Stimulated activated naive B cell treated with anti-CD40 and anti-IgM and Interleukin-4, amounts not matched to agents 10 μg/mL and 1 μg/mL and 100 μg/mL, for 72 hours (primary cell): ENCODE results near the gene PTPN5.

Source experiments
- ATAC-seq, 2 donors: fragments of 150-1000 bp; cut with Tn5 transposase; replicated peaks; 2 replicates each; pipeline ENCODE4 v1.10.0; 2021; ENCODE audit warnings: moderate library complexity in 1 of 2
- DNase-seq: peaks from one replicate; pipeline ENCODE4 v3.0.0; 2021
- H3K27ac Mint-ChIP-seq: one replicate; pipeline ENCODE4 v1.8.0; 2022; ENCODE audit warnings: mild to moderate bottlenecking, mixed read lengths
- H3K27me3 Mint-ChIP-seq, 2 donors: one replicate each; pipeline ENCODE4 v1.8.0; 2022; ENCODE audit warnings: mixed read lengths in 2 of 2
- H3K36me3 Mint-ChIP-seq, 2 donors: one replicate each; pipeline ENCODE4 v1.8.0; 2022; ENCODE audit warnings: mixed read lengths in 2 of 2, mild to moderate bottlenecking in 1 of 2
- H3K4me1 Mint-ChIP-seq, 2 donors: one replicate each; pipeline ENCODE4 v1.8.0; 2022; ENCODE audit warnings: mixed read lengths in 2 of 2, mild to moderate bottlenecking in 1 of 2
- H3K4me3 Mint-ChIP-seq, 2 donors: one replicate each; pipeline ENCODE4 v1.8.0; 2022; ENCODE audit warnings: mild to moderate bottlenecking in 2 of 2, mixed read lengths in 2 of 2, moderate library complexity in 1 of 2
- H3K9me3 Mint-ChIP-seq, 2 donors: one replicate each; pipeline ENCODE4 v1.8.0; 2022; ENCODE audit warnings: mixed read lengths in 2 of 2, mild to moderate bottlenecking in 1 of 2

The PTPN5 gene

DNA sequence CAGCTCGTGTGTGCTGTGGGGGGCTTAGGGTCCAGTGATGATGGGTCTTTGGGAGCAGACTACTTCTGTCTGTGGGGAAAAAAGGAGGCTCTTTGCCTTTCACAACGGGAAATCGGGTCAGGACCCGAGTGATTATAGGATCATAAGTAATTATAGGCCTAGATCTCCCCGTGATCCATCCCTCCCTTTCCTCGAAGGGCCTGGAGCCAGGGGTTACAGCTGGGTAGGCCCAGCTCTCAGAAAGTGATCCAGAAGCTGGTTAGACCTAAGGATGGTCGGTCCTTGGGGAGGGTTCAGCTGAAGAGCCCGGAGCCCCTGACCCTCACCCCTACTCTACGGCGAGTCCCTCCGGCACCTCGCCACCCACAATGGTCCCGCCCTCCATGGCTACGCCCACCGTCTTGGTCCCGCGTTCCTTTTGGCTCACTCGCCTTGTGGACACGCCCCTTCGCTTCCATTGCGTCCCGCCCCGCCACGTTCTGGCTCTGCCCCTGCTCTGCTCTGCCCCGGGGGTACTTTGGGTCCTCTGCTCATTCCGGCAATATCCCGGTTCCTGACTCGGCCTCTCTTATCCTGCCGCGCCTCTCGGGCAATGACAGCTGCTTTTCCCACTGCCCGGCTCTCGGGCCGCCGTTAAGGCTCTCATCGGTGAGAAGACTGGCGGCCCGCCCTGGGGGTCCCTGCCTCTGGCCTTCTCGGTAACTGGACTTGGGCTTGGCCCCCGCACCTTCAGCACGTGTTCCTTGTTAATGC, 70.6 kb downstream of the PTPN5 start:
- H3K27ac Mint-ChIP-seq, result no peak overlapping the region

DNA sequence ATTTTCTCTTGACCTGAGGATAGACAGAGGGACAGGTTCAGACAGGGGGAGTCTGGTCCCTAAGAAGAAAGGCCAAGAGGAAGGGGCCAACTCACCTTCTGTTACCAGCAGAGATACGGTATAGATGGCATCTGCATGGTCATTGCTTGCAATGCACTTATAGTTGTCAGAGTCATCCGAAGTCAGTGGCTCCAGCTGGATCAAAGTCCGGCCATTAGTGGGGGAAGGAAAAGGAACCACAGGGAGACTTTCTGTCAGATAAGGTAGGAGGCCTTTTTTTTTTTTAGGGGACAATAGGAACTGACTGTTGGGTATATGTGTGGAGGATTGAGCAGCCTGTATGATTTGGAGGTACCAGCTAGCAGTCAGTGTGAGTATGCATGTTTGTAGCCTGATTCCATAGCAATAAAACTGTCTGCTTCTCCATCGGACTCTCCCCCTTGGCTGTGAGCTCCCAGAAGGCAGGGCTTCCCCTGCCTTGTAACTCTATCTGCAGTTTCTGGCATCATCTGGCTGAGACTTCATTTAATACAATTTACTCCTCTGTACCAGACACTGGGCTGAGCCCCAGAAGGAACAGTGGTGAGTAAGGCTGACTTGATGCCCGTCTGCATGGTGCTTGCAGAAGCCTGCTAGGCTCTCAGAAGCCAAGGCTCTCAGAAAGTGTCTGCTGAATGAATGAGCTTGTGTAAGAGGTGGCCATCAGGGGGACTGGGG, 71.3 kb downstream of the PTPN5 start:
- DNase-seq (no peak), ATAC-seq (no peak)
- no peaks in the 10 kb centered on the region for H3K36me3 Mint-ChIP-seq
- H3K4me3 Mint-ChIP-seq, result peak overlapping the region in 1 of 2 donors; percentile 40
- H3K27ac Mint-ChIP-seq, result no peak overlapping the region
- peaks cover under 1% of the 10 kb centered on the region in 2 donors for H3K27me3 Mint-ChIP-seq
- H3K9me3 Mint-ChIP-seq, result no peaks in the 10 kb centered on the region
- H3K4me1 Mint-ChIP-seq, result peaks cover 1 to 21% of the 10 kb centered on the region in 2 donors

More for the DNA sequence above, 70.6 kb downstream of the PTPN5 start:
- Mint-ChIP-seq H3K4me1 (peaks cover 1 to 21% of the 10 kb centered on the region in 2 donors), H3K27me3 (no peaks in the 10 kb centered on the region), H3K4me3 (peak overlapping the region; percentile 85 to 90), H3K9me3 (no peaks in the 10 kb centered on the region), H3K36me3 (no peaks in the 10 kb centered on the region)
- DNase-seq (peak; percentile 54), ATAC-seq (peak; percentile 74 to 81)

- Mint-ChIP-seq H3K9me3 (no peaks in the 10 kb centered on the region), H3K27me3 (peaks cover 7 to 16% of the 10 kb centered on the region in 2 donors), H3K27ac (no peak overlapping the region), H3K4me3 (no peak overlapping the region), H3K4me1 (peaks cover 0 to 1% of the 10 kb centered on the region in 2 donors), H3K36me3 (no peaks in the 10 kb centered on the region)
- DNase-seq, result no peak
- no peak for ATAC-seq
Measured at GRCh38 chr11:18715476-18715875, 76.1 kb downstream of the PTPN5 start.

GRCh38 chr11:18714443-18714780, 77.2 kb downstream of the PTPN5 start:
- no peak overlapping the region for H3K27ac Mint-ChIP-seq
- H3K36me3 Mint-ChIP-seq, result no peaks in the 10 kb centered on the region
- DNase-seq, result no peak
- H3K9me3 Mint-ChIP-seq, result no peaks in the 10 kb centered on the region
- no peak overlapping the region for H3K4me3 Mint-ChIP-seq
- H3K4me1 Mint-ChIP-seq, result no peaks in the 10 kb centered on the region
- no peak for ATAC-seq
- H3K27me3 Mint-ChIP-seq, result peaks cover 7 to 24% of the 10 kb centered on the region in 2 donors

GRCh38 chr11:18713646-18714442, 77.8 kb downstream of the PTPN5 start:
- Mint-ChIP-seq H3K9me3 (no peaks in the 10 kb centered on the region), H3K4me3 (no peak overlapping the region), H3K27ac (no peak overlapping the region), H3K36me3 (no peaks in the 10 kb centered on the region), H3K4me1 (no peaks in the 10 kb centered on the region), H3K27me3 (peaks cover 7 to 24% of the 10 kb centered on the region in 2 donors)
- DNase-seq, result no peak
- ATAC-seq, result no peak

DNA sequence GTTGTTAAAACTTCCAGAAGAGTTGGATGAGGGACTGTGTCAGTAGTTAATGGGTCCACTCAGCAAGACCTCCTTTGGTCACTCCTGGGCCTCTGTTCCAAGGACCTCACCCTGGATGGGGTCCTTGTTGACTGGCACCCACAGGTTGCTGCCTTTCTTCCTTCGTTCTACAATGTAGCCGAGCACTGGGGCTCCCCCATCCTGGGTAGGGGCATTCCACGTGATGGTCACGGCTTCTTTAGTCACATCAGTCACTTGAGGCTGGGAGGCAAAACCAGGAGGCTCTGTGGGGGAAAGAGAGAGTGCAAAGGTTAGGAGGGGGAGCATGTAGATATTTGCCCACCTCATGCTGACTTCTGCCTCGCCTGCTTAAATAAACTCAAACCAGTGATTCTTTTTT, 81.1 kb downstream of the PTPN5 start:
- no peak overlapping the region for H3K4me3 Mint-ChIP-seq
- DNase-seq (no peak), ATAC-seq (peak in 1 of 2 donors; percentile 34)
- H3K27me3 Mint-ChIP-seq, result peaks cover 11 to 32% of the 10 kb centered on the region in 2 donors
- no peaks in the 10 kb centered on the region for H3K9me3 Mint-ChIP-seq
- peaks cover 12 to 16% of the 10 kb centered on the region in 2 donors for H3K4me1 Mint-ChIP-seq
- H3K36me3 Mint-ChIP-seq, result no peaks in the 10 kb centered on the region
- no peak overlapping the region for H3K27ac Mint-ChIP-seq

DNA sequence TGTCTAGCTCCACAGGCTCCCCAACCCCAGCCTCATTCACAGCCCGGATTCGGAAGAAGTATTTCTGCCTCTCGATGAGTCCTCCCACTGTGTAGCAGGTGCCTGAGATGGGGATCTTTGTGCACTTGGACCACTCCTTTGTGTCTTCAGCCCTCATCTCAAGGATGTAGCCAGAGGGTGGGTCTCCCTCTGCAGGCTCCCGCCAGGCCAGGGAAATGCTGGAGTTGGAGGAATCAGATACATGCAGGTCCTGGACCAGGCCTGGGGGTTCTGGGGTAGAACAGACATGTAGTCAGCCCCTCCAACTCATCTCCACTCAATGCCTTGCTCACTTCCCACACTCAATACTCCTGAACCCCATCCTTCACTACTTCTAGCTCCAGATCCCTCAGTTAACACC, 82.2 kb downstream of the PTPN5 start:
- Mint-ChIP-seq H3K9me3 (no peaks in the 10 kb centered on the region), H3K4me3 (no peak overlapping the region), H3K36me3 (no peaks in the 10 kb centered on the region), H3K27me3 (peaks cover 4 to 35% of the 10 kb centered on the region in 2 donors), H3K4me1 (peaks cover 19 to 25% of the 10 kb centered on the region in 2 donors), H3K27ac (no peak overlapping the region)
- ATAC-seq, result no peak
- DNase-seq, result no peak

GRCh38 chr11:18707811-18708340, 83.7 kb downstream of the PTPN5 start:
- peaks cover 0 to 4% of the 10 kb centered on the region in 2 donors for H3K36me3 Mint-ChIP-seq
- ATAC-seq (no peak), DNase-seq (no peak)
- H3K27me3 Mint-ChIP-seq, result peaks cover 4 to 41% of the 10 kb centered on the region in 2 donors
- H3K9me3 Mint-ChIP-seq, result no peaks in the 10 kb centered on the region
- H3K4me1 Mint-ChIP-seq, result peaks cover 21 to 25% of the 10 kb centered on the region in 2 donors
- no peak overlapping the region for H3K27ac Mint-ChIP-seq
- no peak overlapping the region for H3K4me3 Mint-ChIP-seq

DNA sequence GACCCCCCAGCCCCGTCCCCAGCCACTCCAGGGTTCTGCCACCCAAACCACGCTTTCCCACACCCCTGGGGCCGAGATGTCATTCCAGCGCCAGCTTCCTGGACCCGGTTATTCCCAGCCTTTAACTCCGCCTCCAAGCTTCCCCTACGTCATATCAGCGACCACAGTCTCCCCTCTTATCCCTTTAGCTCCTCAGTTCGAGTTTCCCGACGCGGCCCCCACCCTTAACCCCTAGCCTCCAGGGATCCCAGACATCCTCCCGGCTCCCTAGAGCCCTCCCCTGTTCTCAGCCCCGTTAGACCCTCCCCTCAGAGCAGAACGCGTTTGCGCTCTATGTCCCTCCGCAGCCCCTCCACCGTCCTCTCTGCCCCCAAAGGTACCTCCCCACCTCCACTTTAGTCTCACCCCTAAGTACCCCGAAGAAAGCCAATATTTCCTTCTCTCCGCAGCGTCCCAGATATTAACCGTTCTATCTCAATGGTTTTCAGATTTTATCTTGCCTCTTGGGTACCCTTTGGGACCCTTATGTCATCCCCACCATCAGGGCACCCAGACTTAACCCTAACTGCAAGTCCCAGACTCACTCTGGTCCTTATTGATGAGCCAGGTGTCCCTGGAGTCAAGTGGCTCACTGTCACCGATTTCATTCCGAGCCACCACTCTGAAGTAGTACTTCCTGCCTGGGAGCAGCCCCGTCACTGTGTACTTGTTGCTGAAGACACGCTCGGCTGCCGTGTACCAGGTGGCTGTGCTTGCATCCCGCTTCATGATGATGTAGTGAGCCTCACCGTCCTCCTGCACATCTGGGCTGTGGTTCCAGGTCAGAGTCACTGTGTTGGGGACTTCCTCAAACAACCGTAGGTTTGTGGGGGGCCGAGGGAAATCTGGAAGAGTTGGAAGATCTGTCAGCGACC, 85.0 kb downstream of the PTPN5 start:
- H3K9me3 Mint-ChIP-seq, result no peaks in the 10 kb centered on the region
- H3K36me3 Mint-ChIP-seq, result peaks cover 0 to 4% of the 10 kb centered on the region in 2 donors
- ATAC-seq (peak; percentile 74 to 86), DNase-seq (peak; percentile 55)
- peaks cover 4 to 35% of the 10 kb centered on the region in 2 donors for H3K27me3 Mint-ChIP-seq
- H3K27ac Mint-ChIP-seq, result peak overlapping the region; percentile 97
- peak overlapping the region; percentile 81 to 94 for H3K4me3 Mint-ChIP-seq
- peaks cover 21 to 25% of the 10 kb centered on the region in 2 donors for H3K4me1 Mint-ChIP-seq

- Mint-ChIP-seq H3K27me3 (peaks cover 11 to 35% of the 10 kb centered on the region in 2 donors), H3K27ac (peak overlapping the region; percentile 56), H3K36me3 (peaks cover 0 to 4% of the 10 kb centered on the region in 2 donors), H3K4me3 (peak overlapping the region; percentile 67 to 81), H3K9me3 (no peaks in the 10 kb centered on the region), H3K4me1 (peaks cover 21 to 25% of the 10 kb centered on the region in 2 donors)
- ATAC-seq (peak; percentile 60 to 65), DNase-seq (no peak)
Measured at GRCh38 chr11:18705651-18706281, 85.8 kb downstream of the PTPN5 start.

- no peaks in the 10 kb centered on the region for H3K9me3 Mint-ChIP-seq
- no peak for DNase-seq
- peaks cover 26 to 32% of the 10 kb centered on the region in 2 donors for H3K4me1 Mint-ChIP-seq
- H3K36me3 Mint-ChIP-seq, result peaks cover 0 to 4% of the 10 kb centered on the region in 2 donors
- peak overlapping the region in 1 of 2 donors; percentile 45 for H3K4me3 Mint-ChIP-seq
- ATAC-seq, result no peak
- peaks cover 21 to 37% of the 10 kb centered on the region in 2 donors for H3K27me3 Mint-ChIP-seq
- H3K27ac Mint-ChIP-seq, result no peak overlapping the region
Measured at GRCh38 chr11:18704698-18705097, 86.9 kb downstream of the PTPN5 start.

DNA sequence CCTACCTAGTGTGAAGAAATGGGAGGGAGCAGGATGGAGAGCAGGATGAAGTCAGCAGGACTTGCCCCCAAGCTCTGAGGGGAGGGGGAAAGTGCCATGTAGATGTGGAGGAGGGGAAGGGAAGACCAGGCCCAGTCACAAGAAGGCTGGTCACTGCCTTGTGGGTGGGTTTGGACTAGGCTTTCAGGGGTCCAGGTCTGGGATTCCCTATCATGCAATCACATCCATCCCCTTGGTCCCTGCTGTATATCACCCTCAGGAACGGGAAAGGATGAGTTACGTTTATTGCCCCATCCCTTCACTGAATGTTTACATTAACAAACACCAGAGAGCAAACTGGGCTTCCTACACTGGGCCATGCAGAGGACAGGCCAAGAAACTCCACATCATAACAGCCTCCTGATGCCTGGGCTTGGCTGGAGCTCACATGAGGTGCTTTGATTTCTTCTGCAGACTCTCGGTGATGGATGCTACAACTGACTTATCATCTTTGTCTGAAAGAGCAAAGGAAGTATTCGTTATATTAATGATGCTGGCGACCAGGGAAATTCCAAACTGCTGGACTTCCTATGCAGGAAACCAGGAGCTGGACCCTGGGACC, 87.5 kb downstream of the PTPN5 start:
- no peak for ATAC-seq
- H3K27me3 Mint-ChIP-seq, result peaks cover 25 to 39% of the 10 kb centered on the region in 2 donors

More for the DNA sequence above, 87.5 kb downstream of the PTPN5 start:
- peaks cover 0 to 4% of the 10 kb centered on the region in 2 donors for H3K36me3 Mint-ChIP-seq
- H3K4me3 Mint-ChIP-seq, result no peak overlapping the region
- H3K4me1 Mint-ChIP-seq, result peaks cover 30 to 38% of the 10 kb centered on the region in 2 donors
- no peaks in the 10 kb centered on the region for H3K9me3 Mint-ChIP-seq
- DNase-seq, result no peak
- H3K27ac Mint-ChIP-seq, result no peak overlapping the region
